NCI-H2227 (cell line): ENCODE results near the gene ANOS1.
"Not testable (repeated sequence)": the region's sequence is repeated elsewhere in the genome, so short reads cannot be mapped to it uniquely, and the experiment has no call there.

Source experiments
- DNase-seq: peaks from one replicate; lab custom pipeline; 2025; ENCODE audit not compliant: unreplicated experiment; lab: John Stamatoyannopoulos, UW

Gene ANOS1

GRCh38 chrX:8635812-8636211 is 96.1 kb downstream of the ANOS1 start:
- no peak for DNase-seq

- no peak for DNase-seq
Measured at GRCh38 chrX:8632924-8633323, 99.0 kb downstream of the ANOS1 start.

- DNase-seq = no peak
Measured at GRCh38 chrX:8629871-8630270, 102.1 kb downstream of the ANOS1 start.

GRCh38 chrX:8627796-8628195 is 104.1 kb downstream of the ANOS1 start:
- DNase-seq = no peak

GRCh38 chrX:8607326-8607725 is 124.6 kb downstream of the ANOS1 start:
- DNase-seq = no peak

GRCh38 chrX:8604131-8604530 is 127.8 kb downstream of the ANOS1 start:
- DNase-seq = no peak

- DNase-seq = no peak
Measured at GRCh38 chrX:8591501-8591900, 140.4 kb downstream of the ANOS1 start.

- DNase-seq = no peak
Measured at GRCh38 chrX:8586953-8587352, 145.0 kb downstream of the ANOS1 start.

- no peak for DNase-seq
Measured at GRCh38 chrX:8579602-8580001, 152.3 kb downstream of the ANOS1 start.

- no peak for DNase-seq
Measured at GRCh38 chrX:8576821-8577220, 155.1 kb downstream of the ANOS1 start.

GRCh38 chrX:8565729-8566128 is 166.2 kb downstream of the ANOS1 start:
- no peak for DNase-seq

- DNase-seq = no peak
Measured at GRCh38 chrX:8548446-8548845, 183.5 kb downstream of the ANOS1 start.

- DNase-seq = no peak
Measured at GRCh38 chrX:8546715-8547114, 185.2 kb downstream of the ANOS1 start.

GRCh38 chrX:8520791-8521190 is 211.1 kb downstream of the ANOS1 start:
- no peak for DNase-seq

- DNase-seq = no peak
Measured at GRCh38 chrX:8520178-8520577, 211.8 kb downstream of the ANOS1 start.

GRCh38 chrX:8504451-8504850 is 227.5 kb downstream of the ANOS1 start:
- no peak for DNase-seq

- DNase-seq = not testable (repeated sequence)
Measured at GRCh38 chrX:8502101-8502500, 229.8 kb downstream of the ANOS1 start.

- no peak for DNase-seq
Measured at GRCh38 chrX:8500203-8500602, 231.7 kb downstream of the ANOS1 start.

- DNase-seq = not testable (repeated sequence)
Measured at GRCh38 chrX:8495036-8495435, 236.9 kb downstream of the ANOS1 start.

- DNase-seq = no peak
Measured at GRCh38 chrX:8484360-8484949, 247.5 kb downstream of the ANOS1 start.
